IPS-18a (cell line): Measurements from ENCODE around the gene NLRP10.
"Not testable (repeated sequence)": the region's sequence is repeated elsewhere in the genome, so short reads cannot be mapped to it uniquely, and the experiment has no call there.

ENCODE experiments used
- H3K27ac ChIP-seq: one replicate; pipeline ENCODE4 v1.5.1; 2013; ENCODE audit warnings: low read length
- H3K27me3 ChIP-seq: one replicate; pipeline ENCODE4 v1.6.1; 2013; ENCODE audit warnings: mild to moderate bottlenecking, low read length; ENCODE audit not compliant: control insufficient read depth, insufficient read depth
- H3K36me3 ChIP-seq: one replicate; pipeline ENCODE4 v1.6.1; 2013; ENCODE audit warnings: low read depth, low read length; ENCODE audit not compliant: control insufficient read depth
- H3K4me1 ChIP-seq: one replicate; pipeline ENCODE4 v1.6.1; 2013; ENCODE audit warnings: low read depth, low read length; ENCODE audit not compliant: control insufficient read depth
- H3K4me3 ChIP-seq: one replicate; pipeline ENCODE4 v1.5.1; 2013; ENCODE audit warnings: low read length
- H3K9ac ChIP-seq: one replicate; pipeline ENCODE4 v1.6.1; 2013; ENCODE audit warnings: mild to moderate bottlenecking, low read length, moderate library complexity
- H3K9me3 ChIP-seq: one replicate; pipeline ENCODE4 v1.6.1; 2013; ENCODE audit warnings: low read depth, low read length; ENCODE audit not compliant: control insufficient read depth

NLRP10 gene

GRCh38 chr11:7999795-8000194 is 34.5 kb upstream of the NLRP10 start:
- no peak overlapping the region for H3K27ac ChIP-seq
- H3K9me3 ChIP-seq, result no peaks in the 10 kb centered on the region
- no peak overlapping the region for H3K4me3 ChIP-seq
- no peaks in the 10 kb centered on the region for H3K4me1 ChIP-seq
- H3K36me3 ChIP-seq, result peaks cover 40% of the 10 kb centered on the region
- H3K27me3 ChIP-seq, result no peaks in the 10 kb centered on the region
- H3K9ac ChIP-seq, result no peak overlapping the region

GRCh38 chr11:7994581-7995278 is 29.5 kb upstream of the NLRP10 start:
- peaks cover 73% of the 10 kb centered on the region for H3K36me3 ChIP-seq

GRCh38 chr11:7987560-7987883 is 22.3 kb upstream of the NLRP10 start:
- H3K27me3 ChIP-seq, H3K27ac ChIP-seq, H3K4me1 ChIP-seq, H3K9me3 ChIP-seq: not testable (repeated sequence)
- Histone ChIP-seq H3K4me3 (peak overlapping the region; percentile 93), H3K36me3 (peaks cover 22% of the 10 kb centered on the region), H3K9ac (peak overlapping the region; percentile 81)

More at GRCh38 chr11:7994581-7995278, 29.5 kb upstream of the NLRP10 start:
- Histone ChIP-seq H3K27me3 (no peaks in the 10 kb centered on the region), H3K4me3 (no peak overlapping the region), H3K9me3 (no peaks in the 10 kb centered on the region), H3K4me1 (no peaks in the 10 kb centered on the region), H3K27ac (no peak overlapping the region), H3K9ac (no peak overlapping the region)

- H3K27me3 ChIP-seq, result no peaks in the 10 kb centered on the region
- peaks cover 17% of the 10 kb centered on the region for H3K36me3 ChIP-seq
- H3K9ac ChIP-seq, result peak within 1 kb of the TSS; percentile 81
- peak within 1 kb of the TSS; percentile 93 for H3K4me3 ChIP-seq
- H3K27ac ChIP-seq, result no peak within 1 kb of the TSS
- peaks cover 6% of the 10 kb centered on the region for H3K4me1 ChIP-seq
- H3K9me3 ChIP-seq, result no peaks in the 10 kb centered on the region
Measured at GRCh38 chr11:7986768-7987559, 21.7 kb upstream of the NLRP10 start, which contains the start of gene EIF3F. EIF3F (plus strand) TSS chr11:7987337; CDS start chr11:7987353, 16 bp downstream.

GRCh38 chr11:7983832-7984590 is 18.8 kb upstream of the NLRP10 start:
- Histone ChIP-seq H3K36me3 (peaks cover 3% of the 10 kb centered on the region), H3K9ac (no peak overlapping the region), H3K4me1 (peaks cover 6% of the 10 kb centered on the region), H3K9me3 (no peaks in the 10 kb centered on the region), H3K27me3 (no peaks in the 10 kb centered on the region), H3K4me3 (no peak overlapping the region), H3K27ac (no peak overlapping the region)

GRCh38 chr11:7982582-7983119 is 17.4 kb upstream of the NLRP10 start:
- Histone ChIP-seq H3K27ac (no peak overlapping the region), H3K4me3 (no peak overlapping the region), H3K4me1 (peaks cover under 1% of the 10 kb centered on the region), H3K27me3 (no peaks in the 10 kb centered on the region), H3K9me3 (no peaks in the 10 kb centered on the region), H3K9ac (no peak overlapping the region), H3K36me3 (no peaks in the 10 kb centered on the region)

GRCh38 chr11:7981619-7982157 is 16.4 kb upstream of the NLRP10 start:
- peaks cover 5% of the 10 kb centered on the region for H3K4me1 ChIP-seq
- no peaks in the 10 kb centered on the region for H3K27me3 ChIP-seq
- H3K27ac ChIP-seq, result no peak overlapping the region
- no peak overlapping the region for H3K9ac ChIP-seq
- no peak overlapping the region for H3K4me3 ChIP-seq
- no peaks in the 10 kb centered on the region for H3K9me3 ChIP-seq
- no peaks in the 10 kb centered on the region for H3K36me3 ChIP-seq

GRCh38 chr11:7977232-7977917 is 12.1 kb upstream of the NLRP10 start:
- no peak overlapping the region for H3K4me3 ChIP-seq
- H3K9ac ChIP-seq, result no peak overlapping the region
- no peak overlapping the region for H3K27ac ChIP-seq

GRCh38 chr11:7974668-7975067 is 9.4 kb upstream of the NLRP10 start:
- Histone ChIP-seq H3K27ac (no peak overlapping the region), H3K9ac (no peak overlapping the region), H3K36me3 (no peaks in the 10 kb centered on the region)

More at GRCh38 chr11:7977232-7977917, 12.1 kb upstream of the NLRP10 start:
- Histone ChIP-seq H3K4me1 (peaks cover 5% of the 10 kb centered on the region), H3K27me3 (no peaks in the 10 kb centered on the region), H3K36me3 (no peaks in the 10 kb centered on the region), H3K9me3 (no peaks in the 10 kb centered on the region)

GRCh38 chr11:7973011-7973410 is 7.8 kb upstream of the NLRP10 start:
- Histone ChIP-seq H3K27me3 (no peaks in the 10 kb centered on the region), H3K9ac (no peak overlapping the region), H3K36me3 (no peaks in the 10 kb centered on the region), H3K27ac (no peak overlapping the region), H3K4me1 (peaks cover 10% of the 10 kb centered on the region), H3K4me3 (no peak overlapping the region), H3K9me3 (no peaks in the 10 kb centered on the region)

More at GRCh38 chr11:7974668-7975067, 9.4 kb upstream of the NLRP10 start:
- Histone ChIP-seq H3K4me1 (peaks cover 10% of the 10 kb centered on the region), H3K4me3 (no peak overlapping the region), H3K27me3 (no peaks in the 10 kb centered on the region), H3K9me3 (no peaks in the 10 kb centered on the region)
